ENCODE measurements around the gene TBL1XR1. TPM values are rescaled to one million over a fixed set of nuclear protein-coding genes. Genes with fewer than 3 reads are reported as not detected.

The TBL1XR1 gene
- total and polyA plus RNA-seq, 2 of the 4 experiments (the other 2 are of a cell fraction) = 25.2 to 170 TPM

DNA sequence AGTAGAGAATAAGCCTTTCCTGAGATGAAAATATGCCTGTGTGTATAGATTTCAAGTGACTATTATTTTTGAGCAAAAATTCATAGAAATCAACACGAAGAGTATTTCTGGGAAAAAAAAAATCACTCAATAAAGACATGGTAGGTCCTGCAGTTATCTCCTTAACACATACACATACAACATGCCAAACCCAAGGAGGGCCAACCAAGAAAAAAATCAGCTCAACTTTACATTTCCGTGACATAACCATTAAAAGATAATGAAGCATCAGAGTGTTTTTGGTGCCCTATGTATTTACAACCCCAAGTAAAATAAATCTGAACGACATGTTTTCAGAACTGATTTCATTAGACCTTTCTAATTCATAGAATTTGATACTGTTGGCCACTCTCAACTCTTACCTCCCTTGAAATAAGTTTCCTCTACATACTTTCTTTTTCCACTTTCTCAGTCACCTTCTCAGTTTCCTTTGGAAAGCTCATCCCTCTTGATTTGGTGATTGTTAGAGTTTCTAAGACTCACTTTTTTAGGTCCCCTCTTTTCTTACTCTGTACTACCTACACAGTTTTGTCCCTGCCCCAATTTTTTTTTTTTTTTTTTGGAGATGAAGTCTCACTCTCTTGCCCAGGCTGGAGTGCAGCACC is 162.3 kb downstream of the TBL1XR1 start:
- CTCF ChIA-PET = no interaction called here
- H3K4me1 ChIP-seq (ENCODE audit: control insufficient read depth, insufficient read depth, low read length) = no peaks in the 10 kb centered on the region
- peaks cover 11 to 22% of the 10 kb centered on the region in 2 experiments for H3K79me1 ChIP-seq (ENCODE audit: low read depth in 1 of 2, low read length in 2 of 2)
- no peak overlapping the region for H3K23ac ChIP-seq (ENCODE audit: low read depth, low read length)
- H4K5ac ChIP-seq (ENCODE audit: low read depth, low read length) = no peak overlapping the region
- intact Hi-C loops (cut with micrococcal nuclease) (no loop called here), dilution Hi-C loops (cut with HindIII; ENCODE audit: low sequenced_read_pairs, unreplicated experiment) (no loop called here), in situ Hi-C loops (cut with MboI; ENCODE audit: low sequenced_read_pairs) (no loop called here)
- TF ChIP-seq MXI1 (IDR thresholded peaks at IDR 0.05; ENCODE audit: borderline replicate concordance, low read depth, low read length) (no peak), RFX5 (IDR thresholded peaks at IDR 0.05; ENCODE audit: low read depth, low read length) (no peak), NFE2L2 (IDR thresholded peaks at IDR 0.05; ENCODE audit: low read depth, low read length) (no peak), CHD1 (IDR thresholded peaks at IDR 0.05; ENCODE audit: low read depth, low read length) (no peak), SMC3 (IDR thresholded peaks at IDR 0.05; ENCODE audit: low read depth, low read length) (no peak), CEBPB (IDR thresholded peaks at IDR 0.05; ENCODE audit: low read depth, low read length) (no peak), FOS (IDR thresholded peaks at IDR 0.05; ENCODE audit: low read depth, low read length) (no peak)
- TF ChIP-seq, protein P1, sequence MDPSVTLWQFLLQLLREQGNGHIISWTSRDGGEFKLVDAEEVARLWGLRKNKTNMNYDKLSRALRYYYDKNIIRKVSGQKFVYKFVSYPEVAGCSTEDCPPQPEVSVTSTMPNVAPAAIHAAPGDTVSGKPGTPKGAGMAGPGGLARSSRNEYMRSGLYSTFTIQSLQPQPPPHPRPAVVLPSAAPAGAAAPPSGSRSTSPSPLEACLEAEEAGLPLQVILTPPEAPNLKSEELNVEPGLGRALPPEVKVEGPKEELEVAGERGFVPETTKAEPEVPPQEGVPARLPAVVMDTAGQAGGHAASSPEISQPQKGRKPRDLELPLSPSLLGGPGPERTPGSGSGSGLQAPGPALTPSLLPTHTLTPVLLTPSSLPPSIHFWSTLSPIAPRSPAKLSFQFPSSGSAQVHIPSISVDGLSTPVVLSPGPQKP (IDR thresholded peaks at IDR 0.05; ENCODE audit: borderline replicate concordance, low read depth, low read length) = no peak
- H2BK5ac ChIP-seq (ENCODE audit: low read depth, low read length, poor library complexity, severe bottlenecking) = no peak overlapping the region
- H2AK5ac ChIP-seq (ENCODE audit: low read depth, low read length) = no peak overlapping the region
- no peak overlapping the region for H2BK120ac ChIP-seq (ENCODE audit: low read depth, low read length)
- H3K9me3 ChIP-seq (ENCODE audit: control insufficient read depth, insufficient read depth, low read length) = no peaks in the 10 kb centered on the region
- BruUV-seq (replicated peaks) = no TSS peak
- H3K4me3 ChIP-seq (ENCODE audit: insufficient read depth, low read depth, low read length) = no peak overlapping the region
- no peak for DNase-seq
- no peak overlapping the region for H4K91ac ChIP-seq (ENCODE audit: insufficient read depth, low read depth, low read length)
- no peak overlapping the region for H2BK20ac ChIP-seq (ENCODE audit: low read depth, low read length)
- no peak overlapping the region for H3K14ac ChIP-seq (replicated peaks; ENCODE audit: low read depth, low read length)
- no peak overlapping the region for H2AK9ac ChIP-seq (replicated peaks; ENCODE audit: low read depth, low read length, poor library complexity)
- no peak for ATAC-seq (ENCODE audit: low read depth)
- H3K4ac ChIP-seq (ENCODE audit: low read depth, low read length) = no peak overlapping the region
- peaks cover 34% of the 10 kb centered on the region for H3K36me3 ChIP-seq (ENCODE audit: control insufficient read depth, insufficient read depth, low read length)
- POLR2A ChIA-PET (ENCODE audit: unreplicated experiment) = no interaction called here
- no peak overlapping the region for H3K27ac ChIP-seq (ENCODE audit: insufficient read depth, low read length)
- H3K9me1 ChIP-seq (ENCODE audit: insufficient read depth, low read length) = no peaks in the 10 kb centered on the region
- H3K27me3 ChIP-seq (ENCODE audit: control insufficient read depth, insufficient read depth, low read length) = no peaks in the 10 kb centered on the region
- H3K9ac ChIP-seq (ENCODE audit: low read depth, low read length) = no peak overlapping the region
- no peak overlapping the region for H2AFZ ChIP-seq (replicated peaks; ENCODE audit: low read length, poor library complexity)
- no peak overlapping the region for H3K56ac ChIP-seq (ENCODE audit: extremely low read depth, insufficient read depth, low read length)
- H4K20me1 ChIP-seq (ENCODE audit: insufficient read depth, low read length) = no peaks in the 10 kb centered on the region
- H2BK15ac ChIP-seq (ENCODE audit: low read depth, low read length) = no peak overlapping the region
- H4K8ac ChIP-seq (ENCODE audit: low read depth in 2 of 2, low read length in 2 of 2) = no peak overlapping the region
- no peak overlapping the region for H3K4me2 ChIP-seq (ENCODE audit: low read depth, low read length)
- no peak overlapping the region for H3K18ac ChIP-seq (ENCODE audit: low read depth, low read length)
- no CpG with 5 or more reads among the region's 3 CpGs for WGBS, 2 experiments (ENCODE audit: extremely low coverage in 2 of 2, insufficient read length in 1 of 2)

Data from IMR-90 (cell line).